GM12873 (cell line): ENCODE data around the gene MLST8.

ENCODE experiments used
- CTCF ChIP-seq: IDR thresholded peaks from 2 replicates; pipeline ENCODE4 v1.5.1; 2012; ENCODE audit warnings: low read depth, mild to moderate bottlenecking, moderate library complexity, low read length, control low read depth; ENCODE audit not compliant: insufficient read depth; ENCODE audit errors: missing control alignments

MLST8 gene

GRCh38 chr16:2250652-2251295 lies 45.5 kb downstream of the MLST8 start:
- TF ChIP-seq CTCF, result no peak

DNA sequence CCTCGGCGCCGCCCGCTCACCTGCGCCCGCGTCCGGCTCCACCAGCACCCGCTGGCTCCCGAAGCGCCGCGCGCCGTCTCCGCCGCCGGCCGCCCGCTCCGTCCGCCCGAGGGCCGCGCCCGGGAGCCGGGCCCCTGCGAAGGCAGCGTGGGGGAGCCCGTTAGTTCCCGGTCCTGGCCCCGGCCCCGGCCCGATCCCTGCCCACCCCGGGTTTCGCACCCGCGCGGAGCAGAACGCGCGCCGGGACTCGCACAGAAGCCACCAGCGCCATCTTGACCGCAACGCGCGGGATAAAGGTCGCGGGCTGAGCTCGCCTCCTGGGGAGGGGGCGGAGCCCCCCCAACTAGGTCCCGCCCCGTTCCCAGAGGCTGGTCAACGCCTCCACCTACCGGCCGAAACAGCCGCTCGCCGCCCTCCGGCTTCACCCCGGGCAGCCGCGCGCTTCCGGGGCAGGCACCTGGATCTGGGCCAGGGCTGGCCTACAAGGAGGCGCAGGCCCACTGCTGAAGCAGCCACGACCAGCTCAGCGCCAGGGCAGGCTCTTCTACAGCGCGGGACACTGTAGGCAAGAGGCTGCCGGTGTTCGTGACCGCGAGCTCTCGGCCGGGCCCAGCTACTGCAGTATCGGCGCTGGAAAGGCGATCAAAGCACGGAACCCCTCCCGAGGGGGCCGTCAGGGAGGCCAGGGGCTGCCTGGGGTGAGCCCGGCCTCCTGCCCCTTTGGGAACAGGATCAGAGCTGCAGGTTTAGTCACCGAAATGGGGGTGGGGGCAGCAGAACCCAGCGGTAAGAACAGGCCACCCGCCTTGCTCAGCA lies 46.2 kb downstream of the MLST8 start, which contains the start of gene ECI1:
Gene ECI1, minus strand, starts transcription at position 292 of the 816 bp plus-strand sequence. Its CDS starts 21 bp downstream, at position 271.
- peak; percentile 63 for TF ChIP-seq CTCF

GRCh38 chr16:2252806-2253148 lies 47.5 kb downstream of the MLST8 start:
- no peak for TF ChIP-seq CTCF

DNA sequence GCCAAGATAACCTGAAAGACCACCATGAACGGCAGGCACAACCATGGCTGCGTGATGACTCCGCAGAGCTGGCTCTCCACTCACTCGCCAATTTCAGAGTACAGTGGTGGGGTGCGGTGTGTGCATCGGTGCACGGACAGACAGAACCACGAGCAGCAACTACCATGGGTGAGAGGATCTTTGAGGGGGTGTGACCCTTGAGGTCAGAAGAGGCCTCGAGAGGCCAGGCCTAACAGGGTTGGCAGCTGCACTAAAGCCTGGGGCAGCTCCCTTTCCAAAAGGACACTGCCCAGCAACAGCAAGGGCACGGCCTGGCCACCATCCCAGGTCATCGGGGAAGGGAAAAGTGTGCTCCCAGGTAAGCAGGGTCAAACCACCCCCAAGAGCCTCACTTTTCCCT lies 48.0 kb downstream of the MLST8 start:
- no peak for TF ChIP-seq CTCF

GRCh38 chr16:2256531-2257140 lies 51.4 kb downstream of the MLST8 start:
- no peak for TF ChIP-seq CTCF

DNA sequence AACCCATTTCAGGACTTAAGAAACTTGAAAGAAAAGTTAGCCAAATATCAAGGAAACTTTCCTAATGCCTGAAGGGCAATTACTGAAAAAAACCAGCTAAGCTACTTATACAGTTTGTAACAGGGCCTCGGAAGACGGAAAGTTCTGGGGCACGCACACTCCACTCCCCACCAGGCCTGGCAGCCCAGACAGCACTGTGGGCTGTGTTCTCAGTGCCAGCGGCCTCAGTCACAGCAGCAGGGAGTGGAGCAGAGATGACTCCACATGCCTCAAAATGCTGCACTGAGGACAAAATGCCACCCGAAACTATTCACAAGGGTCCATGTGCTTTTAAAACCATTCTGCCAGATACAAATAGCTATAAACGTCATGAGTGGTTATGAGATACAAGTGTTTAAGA lies 52.5 kb downstream of the MLST8 start:
- no peak for TF ChIP-seq CTCF
